Calu3 (cell line): ENCODE data around the gene FCHSD2. TPM values are rescaled to one million over a fixed set of nuclear protein-coding genes. Genes with fewer than 3 reads are reported as not detected.

Source experiments
- BruUV-seq: library from RNA; stranded (reverse); fragments of 400-500 nt; replicated peaks from 2 replicates; lab custom pipeline; 2021; lab: Mats Ljungman, UMichigan
- CTCF ChIA-PET: fragments of 300-600 bp; sonication (Branson Sonifier 250); formaldehyde crosslinking; loops from one replicate; lab custom pipeline; 2022; ENCODE audit warnings: antibody characterized with exemption; lab: Charles Lee
- DNase-seq: peaks from one replicate; pipeline ENCODE4 v3.0.0; 2022
- H3K27ac Mint-ChIP-seq: one replicate; pipeline ENCODE4 v1.8.0; 2022; ENCODE audit warnings: mixed read lengths; ENCODE audit not compliant: unreplicated experiment
- H3K27me3 Mint-ChIP-seq: one replicate; pipeline ENCODE4 v1.8.0; 2022; ENCODE audit warnings: mixed read lengths; ENCODE audit not compliant: unreplicated experiment
- H3K36me3 Mint-ChIP-seq: one replicate; pipeline ENCODE4 v1.8.0; 2022; ENCODE audit warnings: mild to moderate bottlenecking, moderate library complexity, mixed read lengths; ENCODE audit not compliant: insufficient read depth, unreplicated experiment
- H3K4me1 Mint-ChIP-seq: one replicate; pipeline ENCODE4 v1.8.0; 2022; ENCODE audit warnings: mild to moderate bottlenecking, low read depth, mixed read lengths; ENCODE audit not compliant: unreplicated experiment
- H3K4me3 Mint-ChIP-seq: one replicate; pipeline ENCODE4 v1.8.0; 2022; ENCODE audit warnings: mild to moderate bottlenecking, low read depth, moderate library complexity, mixed read lengths; ENCODE audit not compliant: unreplicated experiment
- H3K9me3 Mint-ChIP-seq: one replicate; pipeline ENCODE4 v1.8.0; 2022; ENCODE audit warnings: low read depth, mixed read lengths; ENCODE audit not compliant: unreplicated experiment
- intact Hi-C: fragments of 100-400 bp; cut with micrococcal nuclease; formaldehyde crosslinking; loops from one replicate; pipeline ENCODE4 v1.10.0; 2022; ENCODE audit not compliant: unreplicated experiment
- total RNA-seq: library from RNA; stranded (reverse); gene quantifications from 2 replicates; pipeline ENCODE4 v1.2.3, GENCODE V29; 2022
- TF ChIP-seq, protein P1 (sequence below): fragments of 200-600 bp; IDR thresholded peaks from one replicate; pipeline ENCODE4 v1.8.0; 2022; ENCODE audit warnings: antibody characterized with exemption; ENCODE audit not compliant: unreplicated experiment

The FCHSD2 gene
- total RNA-seq, 1 experiment from 2014 or later, result 16.2 TPM

DNA sequence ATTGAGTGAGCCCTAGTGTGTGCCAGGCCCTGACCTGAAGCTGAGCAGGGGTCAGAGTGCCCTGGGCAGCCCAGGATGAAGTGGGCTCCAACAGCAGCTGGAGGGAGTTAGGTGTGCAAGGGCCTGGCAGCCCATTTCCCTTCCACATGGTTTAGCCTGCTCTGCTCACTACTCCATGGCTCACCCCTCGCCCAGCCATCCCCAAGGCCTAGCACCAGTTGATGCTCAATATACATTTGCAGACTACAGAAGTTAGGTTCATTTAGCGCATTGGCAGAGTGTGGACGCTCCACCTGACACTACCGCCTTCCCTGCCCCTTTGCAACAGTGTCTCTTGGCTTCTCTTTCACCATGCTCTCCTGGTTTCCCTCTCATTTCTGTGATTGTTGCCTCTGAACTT lies 324.2 kb downstream of the FCHSD2 start:
- Mint-ChIP-seq H3K27me3 (no peaks in the 10 kb centered on the region), H3K4me3 (no peak overlapping the region), H3K27ac (no peak overlapping the region), H3K36me3 (peaks cover 39% of the 10 kb centered on the region), H3K9me3 (no peaks in the 10 kb centered on the region), H3K4me1 (peaks cover 12% of the 10 kb centered on the region)
- intact Hi-C loops, result no loop called here
- CTCF ChIA-PET, result no interaction called here
- no peak for DNase-seq
- TF ChIP-seq, protein P1, sequence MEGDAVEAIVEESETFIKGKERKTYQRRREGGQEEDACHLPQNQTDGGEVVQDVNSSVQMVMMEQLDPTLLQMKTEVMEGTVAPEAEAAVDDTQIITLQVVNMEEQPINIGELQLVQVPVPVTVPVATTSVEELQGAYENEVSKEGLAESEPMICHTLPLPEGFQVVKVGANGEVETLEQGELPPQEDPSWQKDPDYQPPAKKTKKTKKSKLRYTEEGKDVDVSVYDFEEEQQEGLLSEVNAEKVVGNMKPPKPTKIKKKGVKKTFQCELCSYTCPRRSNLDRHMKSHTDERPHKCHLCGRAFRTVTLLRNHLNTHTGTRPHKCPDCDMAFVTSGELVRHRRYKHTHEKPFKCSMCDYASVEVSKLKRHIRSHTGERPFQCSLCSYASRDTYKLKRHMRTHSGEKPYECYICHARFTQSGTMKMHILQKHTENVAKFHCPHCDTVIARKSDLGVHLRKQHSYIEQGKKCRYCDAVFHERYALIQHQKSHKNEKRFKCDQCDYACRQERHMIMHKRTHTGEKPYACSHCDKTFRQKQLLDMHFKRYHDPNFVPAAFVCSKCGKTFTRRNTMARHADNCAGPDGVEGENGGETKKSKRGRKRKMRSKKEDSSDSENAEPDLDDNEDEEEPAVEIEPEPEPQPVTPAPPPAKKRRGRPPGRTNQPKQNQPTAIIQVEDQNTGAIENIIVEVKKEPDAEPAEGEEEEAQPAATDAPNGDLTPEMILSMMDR, result no peak
- BruUV-seq, result no TSS peak

DNA sequence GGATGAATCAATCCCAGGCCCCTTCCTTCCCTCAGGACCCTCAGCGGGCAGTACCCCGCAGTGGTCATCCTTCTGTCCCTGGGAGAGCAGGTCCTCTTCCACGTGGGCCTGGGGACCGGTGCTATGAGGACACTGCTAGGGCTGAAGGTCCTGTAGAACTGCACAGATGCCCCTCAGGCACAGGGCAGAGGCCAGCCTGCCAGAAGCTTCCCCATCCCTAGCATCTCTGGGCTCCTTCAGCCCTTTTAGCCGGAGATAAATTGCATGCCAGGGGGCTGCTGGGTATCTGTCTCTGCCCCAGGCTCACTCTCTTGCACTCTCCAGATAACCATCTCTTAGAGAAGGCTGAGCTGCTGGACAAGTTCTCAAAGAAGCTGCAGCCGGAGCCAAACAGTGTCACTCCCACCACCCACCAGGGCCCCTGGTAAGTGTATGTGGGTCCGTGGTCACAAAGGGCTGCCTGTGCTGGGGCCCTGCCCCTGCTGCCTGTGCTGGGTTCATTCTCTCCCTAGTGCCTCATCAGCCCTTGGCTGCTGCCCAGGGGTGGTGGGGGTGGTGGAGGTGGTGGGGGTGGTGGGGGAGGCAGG lies 325.6 kb downstream of the FCHSD2 start:
- no peak overlapping the region for H3K4me3 Mint-ChIP-seq
- H3K9me3 Mint-ChIP-seq, result no peaks in the 10 kb centered on the region
- H3K4me1 Mint-ChIP-seq, result peaks cover 26% of the 10 kb centered on the region
- H3K36me3 Mint-ChIP-seq, result peaks cover 38% of the 10 kb centered on the region
- CTCF ChIA-PET, result interaction anchor here (1.5 kb wide), 1 partner anchor 91 kb away, joined by 3 read pairs; no protein-coding TSS in a partner anchor
- TF ChIP-seq, protein P1, result no peak
- no peaks in the 10 kb centered on the region for H3K27me3 Mint-ChIP-seq
- no peak overlapping the region for H3K27ac Mint-ChIP-seq
- BruUV-seq, result no TSS peak
- intact Hi-C loops, result no loop called here
- DNase-seq, result no peak

DNA sequence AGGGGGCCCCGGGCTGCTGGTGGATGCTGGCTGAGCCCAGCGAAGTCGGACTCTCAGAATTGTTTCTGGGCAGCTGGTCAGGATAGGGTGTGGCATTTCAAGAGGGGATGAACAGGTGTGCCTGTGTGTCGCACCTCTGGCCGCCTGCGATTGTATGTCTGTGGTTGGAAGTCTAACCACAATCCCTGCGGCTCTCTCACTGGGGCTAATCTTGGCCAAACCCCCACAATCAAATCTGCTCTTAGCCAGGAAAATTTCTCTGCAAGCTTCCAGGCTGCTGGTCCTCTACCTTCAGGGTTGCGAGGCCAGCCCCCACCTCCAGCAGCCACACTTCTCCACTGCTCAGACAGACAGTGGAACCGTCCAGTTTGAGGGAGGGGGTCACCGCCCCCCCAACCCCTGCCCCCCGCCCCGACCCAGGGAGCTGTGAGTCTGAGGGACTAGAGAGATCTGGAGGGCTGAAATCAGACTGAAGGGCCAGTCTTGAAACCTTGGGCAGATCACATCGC lies 327.0 kb downstream of the FCHSD2 start:
- CTCF ChIA-PET, result interaction anchor here (0.6 to 1.5 kb wide), 2 partner anchors 62 to 90 kb away, joined by 3 to 4 read pairs; no protein-coding TSS in a partner anchor
- Mint-ChIP-seq H3K27me3 (no peaks in the 10 kb centered on the region), H3K4me1 (peaks cover 26% of the 10 kb centered on the region), H3K9me3 (no peaks in the 10 kb centered on the region), H3K4me3 (peak overlapping the region; percentile 88), H3K27ac (peak overlapping the region; percentile 86), H3K36me3 (peaks cover 35% of the 10 kb centered on the region)
- no TSS peak for BruUV-seq
- intact Hi-C loops, result no loop called here
- TF ChIP-seq, protein P1, result no peak
- DNase-seq, result no peak

DNA sequence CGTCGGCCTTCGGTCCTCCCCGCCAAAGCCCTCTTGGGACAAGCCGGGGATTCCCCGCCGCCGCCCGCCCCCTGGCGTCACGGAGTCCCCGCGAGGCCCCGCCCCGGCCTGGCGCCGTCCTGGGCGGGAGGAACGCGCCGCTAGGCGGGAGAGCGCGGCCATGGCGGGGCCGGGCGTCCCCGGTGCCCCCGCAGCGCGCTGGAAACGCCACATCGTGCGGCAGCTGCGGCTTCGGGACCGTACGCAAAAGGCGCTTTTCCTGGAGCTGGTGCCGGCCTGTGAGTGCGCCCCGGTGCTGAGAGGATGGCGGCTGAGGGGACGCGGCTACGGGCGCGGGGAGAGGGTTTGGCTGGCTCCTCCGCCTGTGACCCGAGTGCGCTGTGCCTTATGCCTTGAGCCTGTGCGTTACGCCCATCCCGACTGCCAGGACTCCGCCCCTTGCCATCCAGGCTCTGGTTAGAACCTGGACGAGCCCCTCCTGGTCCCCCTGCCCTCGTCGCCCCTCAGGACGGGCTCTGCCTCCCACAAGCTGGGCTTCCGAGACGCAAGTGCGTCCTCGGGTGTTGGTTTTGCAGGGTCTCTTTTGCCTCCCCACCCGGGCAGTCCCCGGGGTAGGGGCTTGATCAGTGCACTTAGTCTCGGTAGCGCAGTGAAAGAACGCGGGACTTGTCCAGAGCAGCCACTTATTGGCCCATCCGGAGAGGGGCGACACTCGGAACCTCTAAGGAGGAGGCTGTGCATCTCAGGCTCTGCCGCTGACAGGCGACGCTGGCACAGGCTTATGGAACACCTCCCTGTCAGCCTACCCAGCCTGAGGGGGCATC lies 327.6 kb downstream of the FCHSD2 start, which contains the start of gene ATG16L2:
TSS of gene ATG16L2 (plus strand) at position 126 of the 824 bp plus-strand sequence. CDS start at position 161, 35 bp downstream.
- H3K9me3 Mint-ChIP-seq, result no peaks in the 10 kb centered on the region
- TSS peak; percentile 57 for BruUV-seq
- peak within 1 kb of the TSS; percentile 86 for H3K27ac Mint-ChIP-seq
- CTCF ChIA-PET, result no interaction called here
- peak; percentile 94 for DNase-seq
- peaks cover 35% of the 10 kb centered on the region for H3K36me3 Mint-ChIP-seq
- no peaks in the 10 kb centered on the region for H3K27me3 Mint-ChIP-seq
- intact Hi-C loops, result loop anchor here (5.0 kb wide), 1 partner anchor 92 kb away; no protein-coding TSS in a partner anchor
- peaks cover 26% of the 10 kb centered on the region for H3K4me1 Mint-ChIP-seq
- TF ChIP-seq, protein P1, result no peak
- H3K4me3 Mint-ChIP-seq, result peak within 1 kb of the TSS; percentile 88
